Osteocyte (in vitro differentiated cells): ENCODE data around the gene TBCEL. TPM values are rescaled to one million over a fixed set of nuclear protein-coding genes. Genes with fewer than 3 reads are reported as not detected.

ENCODE experiments used
- DNase-seq: peaks from one replicate; pipeline ENCODE4 v3.0.0; 2021; ENCODE audit warnings: mixed read lengths; ENCODE audit not compliant: unreplicated experiment; ENCODE audit errors: extremely low spot score
- H3K27ac Mint-ChIP-seq: one replicate; pipeline ENCODE4 v1.8.0; 2021; ENCODE audit warnings: mild to moderate bottlenecking, mixed read lengths; ENCODE audit not compliant: unreplicated experiment
- H3K27me3 Mint-ChIP-seq: one replicate; pipeline ENCODE4 v1.8.0; 2021; ENCODE audit warnings: mixed read lengths; ENCODE audit not compliant: unreplicated experiment
- H3K36me3 Mint-ChIP-seq: one replicate; pipeline ENCODE4 v1.8.0; 2021; ENCODE audit warnings: mixed read lengths; ENCODE audit not compliant: unreplicated experiment
- H3K4me1 Mint-ChIP-seq: one replicate; pipeline ENCODE4 v1.8.0; 2021; ENCODE audit warnings: mixed read lengths; ENCODE audit not compliant: unreplicated experiment
- H3K4me3 Mint-ChIP-seq: one replicate; pipeline ENCODE4 v1.8.0; 2021; ENCODE audit warnings: mild to moderate bottlenecking, moderate library complexity, mixed read lengths; ENCODE audit not compliant: unreplicated experiment
- H3K9me3 Mint-ChIP-seq: one replicate; pipeline ENCODE4 v1.8.0; 2021; ENCODE audit warnings: mixed read lengths; ENCODE audit not compliant: unreplicated experiment
- total RNA-seq: library from RNA; stranded (reverse); gene quantifications from 2 replicates; pipeline ENCODE4 v1.2.1, GENCODE V29; 2021
- TF ChIP-seq, protein P1 (sequence below): fragments of 200-600 bp; sonication (generic); IDR thresholded peaks from 2 replicates; pipeline ENCODE4 v1.5.0; 2021; ENCODE audit warnings: antibody characterized with exemption, mild to moderate bottlenecking, moderate library complexity

The TBCEL gene
- total RNA-seq, 1 donor from 2014 or later: 40.4 TPM

DNA sequence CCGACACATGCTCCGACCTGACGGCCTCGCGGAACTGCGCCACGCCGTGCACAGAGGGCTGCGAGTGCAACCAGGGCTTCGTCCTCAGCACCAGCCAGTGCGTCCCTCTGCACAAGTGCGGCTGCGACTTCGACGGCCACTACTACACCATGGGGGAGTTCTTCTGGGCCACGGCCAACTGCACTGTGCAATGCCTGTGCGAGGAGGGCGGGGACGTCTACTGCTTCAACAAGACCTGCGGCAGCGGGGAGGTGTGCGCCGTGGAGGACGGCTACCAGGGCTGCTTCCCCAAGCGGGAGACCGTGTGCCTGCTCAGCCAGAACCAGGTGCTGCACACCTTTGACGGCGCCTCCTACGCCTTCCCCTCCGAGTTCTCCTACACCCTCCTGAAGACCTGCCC is 103.9 kb downstream of the TBCEL start:
- Mint-ChIP-seq H3K9me3 (peaks cover 25% of the 10 kb centered on the region), H3K4me1 (no peaks in the 10 kb centered on the region), H3K27ac (no peak overlapping the region), H3K4me3 (no peak overlapping the region), H3K27me3 (no peaks in the 10 kb centered on the region), H3K36me3 (no peaks in the 10 kb centered on the region)
- DNase-seq: no peak
- TF ChIP-seq, protein P1, sequence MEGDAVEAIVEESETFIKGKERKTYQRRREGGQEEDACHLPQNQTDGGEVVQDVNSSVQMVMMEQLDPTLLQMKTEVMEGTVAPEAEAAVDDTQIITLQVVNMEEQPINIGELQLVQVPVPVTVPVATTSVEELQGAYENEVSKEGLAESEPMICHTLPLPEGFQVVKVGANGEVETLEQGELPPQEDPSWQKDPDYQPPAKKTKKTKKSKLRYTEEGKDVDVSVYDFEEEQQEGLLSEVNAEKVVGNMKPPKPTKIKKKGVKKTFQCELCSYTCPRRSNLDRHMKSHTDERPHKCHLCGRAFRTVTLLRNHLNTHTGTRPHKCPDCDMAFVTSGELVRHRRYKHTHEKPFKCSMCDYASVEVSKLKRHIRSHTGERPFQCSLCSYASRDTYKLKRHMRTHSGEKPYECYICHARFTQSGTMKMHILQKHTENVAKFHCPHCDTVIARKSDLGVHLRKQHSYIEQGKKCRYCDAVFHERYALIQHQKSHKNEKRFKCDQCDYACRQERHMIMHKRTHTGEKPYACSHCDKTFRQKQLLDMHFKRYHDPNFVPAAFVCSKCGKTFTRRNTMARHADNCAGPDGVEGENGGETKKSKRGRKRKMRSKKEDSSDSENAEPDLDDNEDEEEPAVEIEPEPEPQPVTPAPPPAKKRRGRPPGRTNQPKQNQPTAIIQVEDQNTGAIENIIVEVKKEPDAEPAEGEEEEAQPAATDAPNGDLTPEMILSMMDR: no peak

GRCh38 chr11:121129362-121130340 is 105.7 kb downstream of the TBCEL start:
- H3K27ac Mint-ChIP-seq: no peak overlapping the region
- H3K9me3 Mint-ChIP-seq: peaks cover 10% of the 10 kb centered on the region

DNA sequence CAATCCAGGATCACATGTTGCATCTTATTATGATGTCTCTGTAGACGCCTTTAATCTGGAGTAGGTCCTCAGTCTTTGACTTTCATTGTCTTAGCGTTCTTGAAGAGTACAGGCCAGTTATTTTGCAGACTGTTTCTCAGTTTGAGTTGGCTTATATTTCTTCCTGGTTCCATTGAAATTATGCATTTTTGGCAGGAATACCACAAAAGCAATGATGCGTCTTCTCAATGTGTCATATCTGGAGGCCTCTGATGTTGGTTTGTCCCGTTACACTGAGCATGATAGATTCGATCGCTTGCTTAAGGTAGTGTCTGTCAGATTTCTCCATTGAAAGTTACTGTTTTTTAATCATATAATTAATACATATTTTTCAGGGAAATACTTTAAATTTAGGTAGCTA is 107.8 kb downstream of the TBCEL start:
- no peaks in the 10 kb centered on the region for H3K4me1 Mint-ChIP-seq
- H3K36me3 Mint-ChIP-seq: no peaks in the 10 kb centered on the region
- TF ChIP-seq, protein P1: no peak

More at GRCh38 chr11:121129362-121130340, 105.7 kb downstream of the TBCEL start:
- Mint-ChIP-seq H3K4me1 (no peaks in the 10 kb centered on the region), H3K36me3 (no peaks in the 10 kb centered on the region), H3K4me3 (no peak overlapping the region), H3K27me3 (no peaks in the 10 kb centered on the region)
- no peak for DNase-seq
- TF ChIP-seq, protein P1: no peak

DNA sequence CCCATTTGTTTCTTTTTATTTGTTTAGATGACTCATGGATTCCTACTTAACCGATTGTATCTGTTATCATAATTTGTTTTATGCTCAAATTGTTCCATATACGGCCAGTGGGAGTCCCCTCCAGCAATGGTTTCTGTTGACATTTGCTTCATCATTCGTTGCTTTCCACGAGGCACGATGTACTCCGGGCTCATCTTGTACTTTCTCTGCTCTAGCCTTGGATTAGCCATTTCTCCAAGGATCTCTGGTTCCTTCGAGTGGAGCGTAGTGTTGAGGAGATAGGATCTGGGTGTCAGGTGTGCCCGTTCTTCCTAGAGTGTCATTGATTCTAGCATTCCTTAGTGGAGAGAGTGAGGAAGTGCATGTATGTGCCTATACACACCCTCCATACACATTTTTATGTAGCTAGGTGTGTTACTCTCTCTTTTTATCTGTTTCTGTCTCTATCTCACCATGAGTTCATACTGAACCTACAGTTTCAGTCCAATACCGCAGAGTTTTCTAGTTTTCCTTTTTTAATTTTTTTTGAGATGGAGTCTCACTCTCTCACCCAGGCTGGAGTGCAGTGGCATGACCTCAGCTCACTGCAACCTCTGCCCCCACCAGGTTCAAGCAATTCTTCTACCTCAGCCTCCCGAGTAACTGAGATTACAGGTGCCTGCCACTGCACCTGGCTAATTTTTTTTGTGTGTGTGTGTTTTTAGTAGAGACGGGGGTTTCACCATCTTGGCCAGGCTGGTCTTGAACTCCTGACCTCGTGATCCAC is 108.5 kb downstream of the TBCEL start:
- Mint-ChIP-seq H3K4me3 (no peak overlapping the region), H3K9me3 (peaks cover 9% of the 10 kb centered on the region), H3K4me1 (no peaks in the 10 kb centered on the region), H3K27ac (no peak overlapping the region), H3K36me3 (no peaks in the 10 kb centered on the region), H3K27me3 (no peaks in the 10 kb centered on the region)
- DNase-seq: no peak
- TF ChIP-seq, protein P1: no peak

More for the DNA sequence above, 107.8 kb downstream of the TBCEL start:
- no peak overlapping the region for H3K4me3 Mint-ChIP-seq
- H3K9me3 Mint-ChIP-seq: peaks cover 9% of the 10 kb centered on the region
- H3K27ac Mint-ChIP-seq: no peak overlapping the region
- no peaks in the 10 kb centered on the region for H3K27me3 Mint-ChIP-seq
- DNase-seq: no peak
